Activated naive CD8-positive, alpha-beta T cell treated with anti-CD3 and anti-CD28 coated beads for 36 hours (primary cell): ENCODE results near the gene SHROOM2. TPM values are rescaled to one million over a fixed set of nuclear protein-coding genes. Genes with fewer than 3 reads are reported as not detected.
"Not testable (repeated sequence)": the region's sequence is repeated elsewhere in the genome, so short reads cannot be mapped to it uniquely, and the experiment has no call there.

Source experiments
- DNase-seq: peaks from one replicate; pipeline ENCODE4 v3.0.0; 2021
- H3K27ac Mint-ChIP-seq: one replicate; pipeline ENCODE4 v1.8.0; 2022; ENCODE audit warnings: mild to moderate bottlenecking, moderate library complexity, mixed read lengths
- H3K27me3 Mint-ChIP-seq: one replicate; pipeline ENCODE4 v1.8.0; 2022; ENCODE audit warnings: mild to moderate bottlenecking, mixed read lengths
- H3K36me3 Mint-ChIP-seq: one replicate; pipeline ENCODE4 v1.8.0; 2021; ENCODE audit warnings: mild to moderate bottlenecking, mixed read lengths
- H3K4me1 Mint-ChIP-seq: one replicate; pipeline ENCODE4 v1.8.0; 2021; ENCODE audit warnings: mixed read lengths
- H3K4me3 Mint-ChIP-seq: one replicate; pipeline ENCODE4 v1.8.0; 2022; ENCODE audit warnings: mild to moderate bottlenecking, moderate library complexity, mixed read lengths
- H3K9me3 Mint-ChIP-seq: one replicate; pipeline ENCODE4 v1.8.0; 2022; ENCODE audit warnings: mixed read lengths
- total RNA-seq, 2 experiments: library from RNA; stranded (reverse); gene quantifications; one replicate each; pipeline ENCODE4 v1.2.3, GENCODE V29; 2021

SHROOM2 gene
- total RNA-seq, 2 experiments from 2014 or later: not detected

- DNase-seq: no peak
- no peaks in the 10 kb centered on the region for H3K9me3 Mint-ChIP-seq
- H3K4me3 Mint-ChIP-seq: no peak within 1 kb of the TSS
- H3K27me3 Mint-ChIP-seq: peaks cover 37% of the 10 kb centered on the region
- H3K36me3 Mint-ChIP-seq: no peaks in the 10 kb centered on the region
- H3K4me1 Mint-ChIP-seq: peaks cover 4% of the 10 kb centered on the region
- H3K27ac Mint-ChIP-seq: no peak within 1 kb of the TSS
These were observed 20.5 kb upstream of the SHROOM2 start, which contains the start of gene GPR143 for GRCh38 chrX:9765737-9766097. GPR143 (minus strand) TSS chrX:9765847; CDS start chrX:9765817, 30 bp downstream.

GRCh38 chrX:9767375-9767774 lies 18.9 kb upstream of the SHROOM2 start:
- no peak for DNase-seq

GRCh38 chrX:9768321-9768839 lies 17.8 kb upstream of the SHROOM2 start:
- not testable (repeated sequence) for H3K4me3 Mint-ChIP-seq, H3K27ac Mint-ChIP-seq, H3K36me3 Mint-ChIP-seq, DNase-seq, H3K4me1 Mint-ChIP-seq, H3K9me3 Mint-ChIP-seq
- peaks cover 33% of the 10 kb centered on the region for H3K27me3 Mint-ChIP-seq

More at GRCh38 chrX:9767375-9767774, 18.9 kb upstream of the SHROOM2 start:
- Mint-ChIP-seq H3K27ac (no peak overlapping the region), H3K9me3 (no peaks in the 10 kb centered on the region), H3K4me1 (peaks cover 4% of the 10 kb centered on the region), H3K4me3 (no peak overlapping the region), H3K27me3 (peaks cover 35% of the 10 kb centered on the region), H3K36me3 (no peaks in the 10 kb centered on the region)

- Mint-ChIP-seq H3K9me3 (no peaks in the 10 kb centered on the region), H3K27ac (no peak overlapping the region), H3K36me3 (no peaks in the 10 kb centered on the region), H3K4me1 (peaks cover 4% of the 10 kb centered on the region), H3K4me3 (no peak overlapping the region), H3K27me3 (peaks cover 23% of the 10 kb centered on the region)
- no peak for DNase-seq
These were observed 15.9 kb upstream of the SHROOM2 start for GRCh38 chrX:9770319-9770718.

GRCh38 chrX:9772943-9773342 lies 13.3 kb upstream of the SHROOM2 start:
- H3K27ac Mint-ChIP-seq: no peak overlapping the region
- H3K4me3 Mint-ChIP-seq: no peak overlapping the region
- no peaks in the 10 kb centered on the region for H3K9me3 Mint-ChIP-seq
- no peak for DNase-seq
- H3K36me3 Mint-ChIP-seq: no peaks in the 10 kb centered on the region
- H3K27me3 Mint-ChIP-seq: peaks cover 6% of the 10 kb centered on the region
- no peaks in the 10 kb centered on the region for H3K4me1 Mint-ChIP-seq

- no peak for DNase-seq
- Mint-ChIP-seq H3K9me3 (no peaks in the 10 kb centered on the region), H3K27me3 (peaks cover 5% of the 10 kb centered on the region), H3K4me1 (no peaks in the 10 kb centered on the region), H3K4me3 (no peak overlapping the region), H3K27ac (no peak overlapping the region), H3K36me3 (no peaks in the 10 kb centered on the region)
These were observed 10.3 kb upstream of the SHROOM2 start for GRCh38 chrX:9775930-9776329.

GRCh38 chrX:9781941-9782340 lies 4.3 kb upstream of the SHROOM2 start:
- DNase-seq: no peak
- no peaks in the 10 kb centered on the region for H3K4me1 Mint-ChIP-seq
- H3K27me3 Mint-ChIP-seq: peaks cover 20% of the 10 kb centered on the region
- H3K4me3 Mint-ChIP-seq: no peak overlapping the region
- H3K9me3 Mint-ChIP-seq: no peaks in the 10 kb centered on the region
- no peak overlapping the region for H3K27ac Mint-ChIP-seq
- no peaks in the 10 kb centered on the region for H3K36me3 Mint-ChIP-seq

- H3K9me3 Mint-ChIP-seq: no peaks in the 10 kb centered on the region
- no peak overlapping the region for H3K27ac Mint-ChIP-seq
- no peaks in the 10 kb centered on the region for H3K4me1 Mint-ChIP-seq
- no peak overlapping the region for H3K4me3 Mint-ChIP-seq
- no peaks in the 10 kb centered on the region for H3K36me3 Mint-ChIP-seq
- peaks cover 37% of the 10 kb centered on the region for H3K27me3 Mint-ChIP-seq
- DNase-seq: no peak
These were observed 1.9 kb upstream of the SHROOM2 start for GRCh38 chrX:9784332-9784731.

- no peak for DNase-seq
- Mint-ChIP-seq H3K27me3 (peaks cover 37% of the 10 kb centered on the region), H3K27ac (no peak overlapping the region), H3K9me3 (no peaks in the 10 kb centered on the region), H3K36me3 (no peaks in the 10 kb centered on the region), H3K4me1 (no peaks in the 10 kb centered on the region), H3K4me3 (no peak overlapping the region)
These were observed 830 bp upstream of the SHROOM2 start for GRCh38 chrX:9785254-9785943.

- H3K27me3 Mint-ChIP-seq: peaks cover 37% of the 10 kb centered on the region
- H3K9me3 Mint-ChIP-seq: no peaks in the 10 kb centered on the region
- peak overlapping the region; percentile 34 for H3K4me3 Mint-ChIP-seq
- no peak overlapping the region for H3K27ac Mint-ChIP-seq
- DNase-seq: no peak
- H3K4me1 Mint-ChIP-seq: no peaks in the 10 kb centered on the region
- H3K36me3 Mint-ChIP-seq: no peaks in the 10 kb centered on the region
These were observed 788 bp downstream of the SHROOM2 start for GRCh38 chrX:9786798-9787635.

- no peaks in the 10 kb centered on the region for H3K9me3 Mint-ChIP-seq
- H3K27me3 Mint-ChIP-seq: peaks cover 33% of the 10 kb centered on the region
- DNase-seq: no peak
- H3K27ac Mint-ChIP-seq: no peak overlapping the region
- H3K4me3 Mint-ChIP-seq: no peak overlapping the region
- H3K4me1 Mint-ChIP-seq: no peaks in the 10 kb centered on the region
- no peaks in the 10 kb centered on the region for H3K36me3 Mint-ChIP-seq
These were observed 2.7 kb downstream of the SHROOM2 start for GRCh38 chrX:9788911-9789310.

GRCh38 chrX:9789555-9789954 lies 3.3 kb downstream of the SHROOM2 start:
- Mint-ChIP-seq H3K36me3 (no peaks in the 10 kb centered on the region), H3K27me3 (peaks cover 26% of the 10 kb centered on the region), H3K4me3 (no peak overlapping the region), H3K9me3 (no peaks in the 10 kb centered on the region), H3K27ac (no peak overlapping the region), H3K4me1 (no peaks in the 10 kb centered on the region)
- no peak for DNase-seq

GRCh38 chrX:9790866-9791265 lies 4.6 kb downstream of the SHROOM2 start:
- DNase-seq: no peak
- H3K27ac Mint-ChIP-seq: no peak overlapping the region
- H3K4me1 Mint-ChIP-seq: no peaks in the 10 kb centered on the region
- no peaks in the 10 kb centered on the region for H3K36me3 Mint-ChIP-seq
- peaks cover 6% of the 10 kb centered on the region for H3K9me3 Mint-ChIP-seq
- H3K4me3 Mint-ChIP-seq: no peak overlapping the region
- H3K27me3 Mint-ChIP-seq: peaks cover 23% of the 10 kb centered on the region

GRCh38 chrX:9794495-9794894 lies 8.3 kb downstream of the SHROOM2 start:
- Mint-ChIP-seq H3K9me3 (peaks cover 6% of the 10 kb centered on the region), H3K4me1 (no peaks in the 10 kb centered on the region), H3K27ac (no peak overlapping the region), H3K36me3 (no peaks in the 10 kb centered on the region), H3K27me3 (peaks cover 4% of the 10 kb centered on the region), H3K4me3 (no peak overlapping the region)
- no peak for DNase-seq
